Measurements from ENCODE around the gene ZNF492.
"Not testable (repeated sequence)": the region's sequence is repeated elsewhere in the genome, so short reads cannot be mapped to it uniquely, and the experiment has no call there.

Gene ZNF492

GRCh38 chr19:22617614-22618320, 16.4 kb upstream of the ZNF492 start:
- no peak for DNase-seq

- no peak for DNase-seq
Measured at GRCh38 chr19:22619371-22619770, 14.8 kb upstream of the ZNF492 start.

GRCh38 chr19:22619932-22620331, 14.2 kb upstream of the ZNF492 start:
- DNase-seq: no peak

GRCh38 chr19:22620401-22620800, 13.7 kb upstream of the ZNF492 start:
- no peak for DNase-seq

- no peak for DNase-seq
Measured at GRCh38 chr19:22620912-22621311, 13.2 kb upstream of the ZNF492 start.

GRCh38 chr19:22622020-22622419, 12.1 kb upstream of the ZNF492 start:
- DNase-seq: no peak

- DNase-seq: no peak
Measured at GRCh38 chr19:22622901-22623840, 11.0 kb upstream of the ZNF492 start.

GRCh38 chr19:22623841-22624221, 10.3 kb upstream of the ZNF492 start:
- DNase-seq: no peak

GRCh38 chr19:22625266-22626035, 8.7 kb upstream of the ZNF492 start:
- no peak for DNase-seq

- no peak for DNase-seq
Measured at GRCh38 chr19:22627526-22627925, 6.6 kb upstream of the ZNF492 start.

- DNase-seq: no peak
Measured at GRCh38 chr19:22628401-22628800, 5.7 kb upstream of the ZNF492 start.

- no peak for DNase-seq
Measured at GRCh38 chr19:22634450-22634827, 315 bp downstream of the ZNF492 start.

GRCh38 chr19:22685493-22685892, 51.4 kb downstream of the ZNF492 start:
- not testable (repeated sequence) for DNase-seq

GRCh38 chr19:22702661-22703060, 68.5 kb downstream of the ZNF492 start:
- DNase-seq: not testable (repeated sequence)

- not testable (repeated sequence) for DNase-seq
Measured at GRCh38 chr19:22703096-22703495, 69.0 kb downstream of the ZNF492 start.

- no peak for DNase-seq
Measured at GRCh38 chr19:22708983-22709382, 74.9 kb downstream of the ZNF492 start.
